RWPE2 (cell line): ENCODE results near the gene ANKEF1.
"Not testable (repeated sequence)": the region's sequence is repeated elsewhere in the genome, so short reads cannot be mapped to it uniquely, and the experiment has no call there.

Experiments
- ATAC-seq: fragments of 200-7000 bp; cut with Tn5 transposase; 3 replicates; pipeline ENCODE4 v1.9.1; 2021; ENCODE audit warnings: low read depth
- DNase-seq: peaks from one replicate; pipeline ENCODE4 v3.0.0-alpha.2; 2020; ENCODE audit warnings: low spot score
- H3K27ac ChIP-seq: fragments of 450-650 bp; 2 replicates; pipeline ENCODE4 v1.5.1; 2017; ENCODE audit warnings: mild to moderate bottlenecking; ENCODE audit not compliant: poor library complexity, severe bottlenecking
- H3K27me3 ChIP-seq: fragments of 250-450 bp; sonication (Bioruptor Pico); 2 replicates; pipeline ENCODE4 v1.5.1; 2021; ENCODE audit warnings: mild to moderate bottlenecking, moderate library complexity; ENCODE audit not compliant: insufficient read depth, poor library complexity, severe bottlenecking
- H3K36me3 ChIP-seq: fragments of 250-450 bp; sonication (Bioruptor Pico); 2 replicates; pipeline ENCODE4 v1.5.1; 2020; ENCODE audit warnings: low read depth, mild to moderate bottlenecking, moderate library complexity
- H3K4me1 ChIP-seq: fragments of 250-450 bp; sonication (Bioruptor Pico); 2 replicates; pipeline ENCODE4 v1.5.1; 2021; ENCODE audit warnings: mild to moderate bottlenecking, moderate library complexity; ENCODE audit not compliant: insufficient read depth, poor library complexity, severe bottlenecking
- H3K4me3 ChIP-seq: fragments of 250-450 bp; sonication (Bioruptor Pico); 2 replicates; pipeline ENCODE4 v1.5.1; 2021; ENCODE audit warnings: mild to moderate bottlenecking, moderate library complexity; ENCODE audit not compliant: severe bottlenecking
- H3K9me3 ChIP-seq: fragments of 250-450 bp; sonication (Bioruptor Pico); 2 replicates; pipeline ENCODE4 v1.5.1; 2021; ENCODE audit warnings: mild to moderate bottlenecking, moderate library complexity; ENCODE audit not compliant: severe bottlenecking
- CTCF ChIP-seq: fragments of 450-650 bp; IDR thresholded peaks from one replicate; pipeline ENCODE4 v1.5.1; 2017; ENCODE audit warnings: mild to moderate bottlenecking, moderate library complexity; ENCODE audit not compliant: poor library complexity, severe bottlenecking

ANKEF1 gene

GRCh38 chr20:10023911-10024310 lies 10.9 kb upstream of the ANKEF1 start:
- no peaks in the 10 kb centered on the region for H3K36me3 ChIP-seq
- TF ChIP-seq CTCF, result no peak
- no peaks in the 10 kb centered on the region for H3K27me3 ChIP-seq
- ATAC-seq (no peak), DNase-seq (no peak)
- H3K4me3 ChIP-seq, result no peak overlapping the region
- H3K9me3 ChIP-seq, result no peaks in the 10 kb centered on the region
- H3K4me1 ChIP-seq, result no peaks in the 10 kb centered on the region
- no peak overlapping the region for H3K27ac ChIP-seq

GRCh38 chr20:10031451-10032215 lies 3.2 kb upstream of the ANKEF1 start:
- not testable (repeated sequence) for DNase-seq, ATAC-seq

GRCh38 chr20:10032269-10032668 lies 2.5 kb upstream of the ANKEF1 start:
- H3K36me3 ChIP-seq, H3K4me1 ChIP-seq, H3K4me3 ChIP-seq, H3K9me3 ChIP-seq, DNase-seq, H3K27me3 ChIP-seq, ATAC-seq, H3K27ac ChIP-seq: not testable (repeated sequence)

More at GRCh38 chr20:10031451-10032215, 3.2 kb upstream of the ANKEF1 start:
- H3K27ac ChIP-seq, H3K36me3 ChIP-seq, H3K9me3 ChIP-seq, H3K4me3 ChIP-seq, H3K4me1 ChIP-seq, H3K27me3 ChIP-seq: not testable (repeated sequence)

GRCh38 chr20:10033905-10034650 lies 709 bp upstream of the ANKEF1 start:
- Histone ChIP-seq H3K27me3 (no peaks in the 10 kb centered on the region), H3K27ac (no peak overlapping the region), H3K4me3 (peak overlapping the region; percentile 49), H3K4me1 (peaks cover 8% of the 10 kb centered on the region), H3K9me3 (no peaks in the 10 kb centered on the region), H3K36me3 (peaks cover 10% of the 10 kb centered on the region)
- no peak for DNase-seq
- no peak for ATAC-seq
- TF ChIP-seq CTCF, result no peak

GRCh38 chr20:10036321-10036720 lies 1.5 kb downstream of the ANKEF1 start:
- DNase-seq, H3K9me3 ChIP-seq, H3K27me3 ChIP-seq, H3K4me3 ChIP-seq, H3K27ac ChIP-seq, ATAC-seq: not testable (repeated sequence)
- Histone ChIP-seq H3K4me1 (peaks cover 18% of the 10 kb centered on the region), H3K36me3 (peaks cover 16% of the 10 kb centered on the region)

GRCh38 chr20:10040070-10040975 lies 5.5 kb downstream of the ANKEF1 start:
- Histone ChIP-seq H3K27ac (peak overlapping the region; percentile 29), H3K36me3 (peaks cover 23% of the 10 kb centered on the region), H3K9me3 (no peaks in the 10 kb centered on the region), H3K4me1 (peaks cover 15% of the 10 kb centered on the region), H3K27me3 (no peaks in the 10 kb centered on the region), H3K4me3 (no peak overlapping the region)
- TF ChIP-seq CTCF, result no peak
- DNase-seq, result no peak
- peak; percentile 94 for ATAC-seq
